Peyer's patch (tissue), 4 donors: ENCODE results near the gene CD4.

Experiments
- CTCF ChIP-seq, 6 experiments: fragments of 450-650 bp in 4 of 6; fragments of 200-600 bp in 2 of 6; sonication (generic) in 1 of 6; IDR thresholded peaks; one replicate each; pipeline ENCODE4 v1.5.1; 2017 to 2019; ENCODE audit warnings: antibody characterized with exemption in 6 of 6, mild to moderate bottlenecking in 3 of 6, moderate library complexity in 1 of 6
- POLR2A ChIP-seq, 2 donors: fragments of 450-650 bp; IDR thresholded peaks; one replicate each; pipeline ENCODE4 v1.5.1; 2017; ENCODE audit warnings: antibody characterized with exemption in 2 of 2, mild to moderate bottlenecking in 2 of 2, moderate library complexity in 2 of 2

DNA sequence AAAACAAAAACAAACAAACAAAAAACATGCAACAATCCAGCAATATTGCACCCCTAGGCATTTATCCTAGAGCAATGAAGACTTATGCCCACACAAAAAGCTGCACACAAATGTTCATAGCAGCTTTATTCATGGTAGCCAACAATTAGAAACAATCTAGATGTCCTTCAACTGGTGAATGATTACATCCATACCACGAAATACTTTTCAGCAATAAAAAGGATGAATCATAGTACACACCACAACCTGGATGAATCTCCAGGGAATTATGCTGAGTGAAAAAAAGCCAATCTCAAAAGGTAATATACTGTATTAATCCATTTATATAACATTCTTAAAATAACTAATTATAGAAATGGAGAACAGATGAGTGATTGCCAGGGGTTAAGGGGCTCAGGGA, 17.8 kb downstream of the CD4 start:
- TF ChIP-seq CTCF (IDR thresholded peaks at IDR 0.05) (no peak), POLR2A (IDR thresholded peaks at IDR 0.05) (no peak)
